IPS DF 4.7 (cell line): Measurements from ENCODE around the gene SLC36A3.
"Not testable (repeated sequence)": the region's sequence is repeated elsewhere in the genome, so short reads cannot be mapped to it uniquely, and the experiment has no call there.

Experiments
- DNase-seq: peaks from one replicate; pipeline ENCODE4 v3.0.0-alpha.2; 2013; ENCODE audit warnings: low spot score; ENCODE audit errors: extremely low read depth

Gene SLC36A3

DNA sequence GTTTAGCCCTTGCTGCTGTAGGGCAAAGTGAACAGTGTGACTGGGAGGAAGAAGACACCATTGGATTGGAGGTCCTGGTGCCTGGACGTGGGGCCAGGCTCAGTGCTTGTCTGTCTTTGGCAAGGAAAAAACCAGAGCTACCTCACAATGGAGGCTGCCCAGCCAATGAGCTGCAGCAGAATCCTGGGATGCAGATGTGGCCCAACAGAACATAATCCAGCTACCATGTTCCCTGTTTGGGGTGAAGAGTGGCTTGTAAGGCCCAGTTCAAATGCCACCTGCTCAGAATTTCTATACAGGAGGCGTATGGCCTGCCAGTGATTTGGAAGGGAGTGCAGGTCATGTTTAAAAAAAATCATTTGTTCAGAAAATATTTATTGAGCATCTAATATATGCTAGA lies at the start of gene SLC36A3:
Gene SLC36A3 (minus strand): TSS at position 101 of the 400 bp plus-strand sequence. CDS start 412 bp downstream, outside the sequence.
- DNase-seq = no peak

DNA sequence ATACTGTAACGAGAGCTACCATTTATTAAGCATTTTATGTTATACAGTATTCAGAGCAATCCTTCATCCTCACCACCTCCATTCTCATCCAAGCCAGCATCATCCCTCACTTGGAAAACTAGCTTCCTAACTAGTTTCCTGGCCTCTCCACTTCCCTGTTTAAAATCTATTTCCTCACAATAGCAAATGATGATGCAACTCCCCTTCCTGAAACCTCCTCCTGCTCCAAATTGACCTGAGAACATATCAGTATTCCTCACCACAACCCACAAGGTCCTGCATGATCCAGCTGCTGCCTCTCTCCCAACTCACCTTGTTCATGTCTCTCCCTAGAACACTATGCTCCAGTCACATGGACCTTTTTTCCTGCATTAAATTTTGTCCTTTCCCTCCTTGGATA lies 48.1 kb upstream of the SLC36A3 start:
- no peak for DNase-seq

DNA sequence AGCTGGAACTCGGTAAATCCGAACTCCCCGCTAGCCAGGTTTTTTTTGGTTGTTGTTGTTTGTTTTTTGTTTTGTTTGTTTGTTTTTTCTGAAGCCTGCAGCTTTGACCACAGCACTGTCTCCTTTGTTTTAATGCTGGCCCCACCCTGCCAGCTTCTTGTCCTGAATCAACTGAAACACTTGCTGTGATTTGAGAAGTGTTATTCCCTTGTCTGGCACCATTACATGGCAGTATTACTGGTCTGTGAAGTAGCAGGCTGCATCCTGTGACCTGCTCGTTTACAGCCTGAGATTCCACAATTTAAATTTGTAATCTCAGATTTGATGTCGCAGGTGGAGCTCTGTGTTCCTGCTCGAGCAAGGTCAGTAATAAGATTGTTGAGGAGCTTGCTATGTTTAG lies 45.2 kb upstream of the SLC36A3 start:
- no peak for DNase-seq

DNA sequence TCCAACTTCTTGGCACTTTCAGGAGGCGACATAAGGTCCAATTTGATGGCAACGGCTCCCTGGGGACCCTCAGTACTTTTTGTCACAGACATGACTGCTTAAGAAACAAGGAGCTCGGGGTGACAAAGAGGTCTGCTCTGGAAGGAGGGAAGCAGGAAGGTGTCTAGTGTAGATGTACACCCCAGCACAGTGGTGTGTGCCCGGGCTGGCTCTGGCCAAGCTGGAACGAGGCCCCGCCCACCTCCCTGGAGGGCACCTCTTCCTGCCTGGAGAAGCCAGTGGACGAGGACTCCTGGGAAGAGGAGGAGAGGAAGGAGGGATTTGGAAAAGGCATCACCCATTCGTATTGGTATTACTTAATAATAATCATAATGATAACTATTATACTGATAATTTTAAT lies 43.8 kb upstream of the SLC36A3 start, which contains the start of gene SLC36A2:
Gene SLC36A2 (minus strand): TSS at position 191 of the 400 bp plus-strand sequence. CDS start 99 bp downstream, at position 92.
- no peak for DNase-seq

DNA sequence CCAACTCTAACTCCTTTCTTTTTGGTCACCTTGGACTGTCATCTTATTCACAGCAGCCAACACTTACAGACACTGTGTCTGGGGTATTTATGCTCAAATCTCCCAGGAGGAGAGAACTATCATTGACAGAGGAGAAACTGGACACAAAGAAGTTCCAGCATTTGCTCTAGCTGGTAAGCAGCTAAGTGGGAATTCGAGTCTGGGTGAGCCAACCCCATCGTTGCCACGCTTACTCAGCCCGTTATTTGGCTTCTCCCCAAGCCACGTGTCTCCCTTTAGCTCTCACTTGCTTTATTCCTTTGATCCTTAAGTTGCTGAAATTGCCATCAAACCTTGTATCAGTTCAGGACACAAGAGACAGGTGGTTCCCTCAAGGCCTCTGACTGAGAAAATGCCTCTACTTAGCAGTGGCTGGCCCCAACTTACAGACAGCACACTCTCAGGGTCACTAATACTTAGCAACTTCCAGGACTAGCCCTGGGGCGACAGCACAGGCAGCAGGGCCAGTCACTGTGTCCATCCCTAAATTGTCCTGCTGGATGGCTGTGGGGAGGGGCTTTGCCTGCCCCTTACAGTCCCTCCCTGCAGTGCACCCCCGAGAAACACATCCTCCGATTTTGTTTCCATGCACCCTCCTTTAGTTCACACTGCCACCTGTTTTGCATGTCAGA lies 42.4 kb upstream of the SLC36A3 start:
- DNase-seq = no peak

DNA sequence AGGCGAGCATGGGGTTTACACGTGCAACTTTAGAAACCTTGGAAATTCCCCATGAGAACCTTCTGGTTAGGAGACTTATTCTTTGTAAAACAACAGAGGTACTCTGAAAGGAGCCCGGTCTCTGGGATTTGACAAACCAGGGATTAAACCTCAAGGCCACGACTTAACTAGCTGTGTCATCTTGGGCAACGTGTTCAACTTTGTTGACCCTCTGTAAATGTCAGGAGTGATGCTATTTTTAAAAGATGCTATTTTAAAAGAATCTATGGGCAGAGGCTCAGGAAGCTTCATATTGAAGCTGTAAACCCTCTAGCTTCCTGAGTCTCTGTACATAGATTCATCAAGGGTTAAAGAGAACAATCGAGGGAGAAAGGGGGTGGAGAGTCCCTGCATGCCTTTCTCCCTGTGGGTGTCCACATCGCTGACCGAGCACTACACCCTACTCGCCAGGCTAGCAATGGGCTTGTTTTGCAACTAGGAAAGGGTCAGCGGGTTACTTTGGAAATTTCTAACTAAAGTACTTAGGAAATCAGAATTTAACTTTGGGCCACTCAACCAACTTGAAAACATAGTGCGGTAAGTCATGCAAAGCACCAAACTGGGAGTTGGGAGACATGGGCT lies 41.7 kb upstream of the SLC36A3 start:
- DNase-seq = no peak

DNA sequence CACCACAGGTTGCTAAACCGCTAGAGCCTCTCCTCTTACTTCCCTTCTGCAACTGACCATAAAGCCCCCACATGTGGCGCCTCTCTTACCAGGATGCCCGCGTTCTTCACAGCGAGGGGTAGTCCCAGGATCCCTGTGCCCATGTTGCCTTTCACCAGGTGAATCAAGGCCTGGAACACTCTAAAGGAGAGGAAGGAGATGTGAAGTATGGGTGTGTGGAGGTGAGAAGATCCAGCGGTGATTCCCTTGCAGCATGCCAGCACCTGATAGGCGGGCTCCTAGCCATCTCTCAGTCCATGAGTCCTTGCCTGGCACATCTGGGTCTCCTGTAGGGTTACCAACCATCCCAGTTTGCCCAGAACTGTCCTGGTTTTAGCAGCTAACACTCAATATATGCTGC lies 40.5 kb upstream of the SLC36A3 start:
- DNase-seq = no peak

DNA sequence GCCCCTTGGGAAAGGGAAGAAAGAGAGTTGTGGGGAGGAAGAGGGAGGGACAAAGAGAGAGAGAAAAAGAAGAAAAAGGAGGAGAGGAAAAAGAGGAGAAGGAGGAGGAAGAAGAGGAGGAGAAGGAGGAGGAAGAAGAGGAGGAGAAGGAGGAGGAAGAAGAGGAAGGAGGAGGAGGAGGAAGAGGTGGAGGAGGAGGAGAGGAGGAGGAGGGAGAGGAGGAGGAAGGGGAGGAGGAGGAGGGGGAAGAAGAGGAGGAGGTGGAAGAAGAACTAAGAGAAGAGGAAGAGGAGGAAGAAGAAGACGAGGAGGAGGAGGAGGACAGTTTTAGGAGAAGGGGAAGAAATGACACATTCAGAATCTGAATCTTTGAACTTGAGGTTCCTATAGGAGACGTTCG lies 36.4 kb upstream of the SLC36A3 start:
- no peak for DNase-seq

DNA sequence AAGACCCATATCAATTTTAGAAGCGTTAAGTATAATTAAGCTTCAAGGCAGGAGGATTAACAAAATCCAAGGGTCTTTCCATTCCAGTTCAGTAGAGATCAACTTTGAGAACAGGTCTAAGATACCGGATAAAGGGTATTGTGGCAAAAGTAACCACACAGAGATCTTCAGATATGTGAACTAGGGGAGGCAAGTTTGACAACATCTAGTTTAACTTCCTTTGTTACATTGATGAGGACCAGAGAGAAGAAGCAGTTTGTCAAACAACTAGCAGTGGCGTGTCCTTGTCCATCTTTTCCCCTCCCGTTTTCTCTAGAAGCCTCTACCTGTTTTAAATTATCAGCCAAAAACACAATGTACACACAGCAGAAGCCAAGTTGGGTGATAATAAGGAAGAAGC lies 35.2 kb upstream of the SLC36A3 start:
- no peak for DNase-seq

DNA sequence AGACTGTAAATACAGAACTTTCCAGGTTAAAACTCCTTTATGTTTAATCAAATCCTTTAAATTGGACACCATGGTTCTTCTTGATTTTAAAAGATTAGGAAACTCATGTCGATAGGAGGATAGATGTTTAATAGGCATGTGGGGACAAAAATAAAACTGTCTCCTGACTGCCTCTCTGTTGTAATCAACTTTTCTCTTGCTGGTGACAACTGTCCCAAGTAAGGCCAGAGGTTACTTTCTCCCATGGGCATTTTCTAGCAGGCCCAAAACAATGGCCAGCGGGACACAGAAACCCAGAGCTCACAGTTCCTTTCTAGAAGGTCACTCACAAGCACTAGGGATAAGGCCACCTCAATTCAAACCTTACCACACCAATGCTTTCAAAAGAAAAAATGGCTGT lies 29.3 kb upstream of the SLC36A3 start:
- no peak for DNase-seq

DNA sequence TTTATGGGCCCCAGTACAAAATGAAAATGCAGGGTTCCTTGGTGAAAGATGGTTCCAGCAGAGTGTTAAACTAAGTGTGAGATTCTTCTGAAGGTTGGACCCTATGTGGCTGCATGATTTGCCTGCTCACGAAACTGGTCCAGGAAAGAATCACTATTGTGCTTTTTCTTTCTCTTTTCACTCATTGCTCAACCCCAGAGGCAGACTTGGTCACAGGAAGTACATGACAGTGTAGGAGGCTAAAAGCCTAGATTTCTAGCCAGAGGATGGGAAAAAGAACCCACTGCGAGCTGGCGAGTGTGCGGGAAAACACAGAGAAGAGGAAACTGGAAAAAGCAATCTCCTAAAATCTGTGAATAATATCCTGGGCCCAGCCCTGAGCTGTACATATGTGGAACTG lies 25.2 kb upstream of the SLC36A3 start:
- DNase-seq = no peak

DNA sequence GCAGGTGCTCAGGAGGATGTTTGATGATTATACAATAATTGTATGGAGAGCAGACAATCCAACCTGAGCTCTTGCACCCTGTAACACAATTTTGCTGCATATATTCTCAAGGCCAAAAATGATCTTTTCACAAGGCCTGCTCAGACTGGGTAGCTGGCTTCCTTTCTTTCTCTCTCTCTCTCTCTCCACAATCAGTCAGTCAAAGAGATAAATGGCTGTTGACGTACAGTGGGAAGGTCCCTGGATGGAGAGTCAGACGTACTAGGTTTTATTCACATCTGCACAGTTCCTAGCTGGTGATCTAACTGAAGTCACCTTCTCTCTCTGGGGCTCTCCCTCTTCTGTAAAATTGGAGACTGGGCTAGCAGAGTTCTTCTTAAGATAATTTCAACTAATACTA lies 24.0 kb upstream of the SLC36A3 start:
- no peak for DNase-seq

DNA sequence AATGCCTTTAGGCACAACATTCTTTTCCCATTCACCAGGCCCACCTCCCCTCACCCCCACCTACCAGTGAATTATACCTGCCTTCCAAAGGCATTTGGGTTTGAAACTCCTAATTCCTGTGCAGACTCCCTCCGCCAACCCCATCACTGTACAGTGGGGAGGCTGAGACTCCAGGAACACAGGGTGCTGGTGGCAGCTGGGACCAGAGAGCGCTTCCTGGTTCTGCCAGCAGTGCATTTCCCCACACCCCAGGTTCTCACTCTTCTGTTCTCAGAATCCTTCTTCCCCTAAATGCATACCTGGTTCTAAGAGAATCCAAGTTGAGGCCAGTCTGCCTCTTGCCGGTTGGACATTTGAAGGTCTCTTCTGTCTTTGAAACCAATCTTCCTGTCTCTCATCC lies 22.7 kb upstream of the SLC36A3 start:
- DNase-seq = no peak

DNA sequence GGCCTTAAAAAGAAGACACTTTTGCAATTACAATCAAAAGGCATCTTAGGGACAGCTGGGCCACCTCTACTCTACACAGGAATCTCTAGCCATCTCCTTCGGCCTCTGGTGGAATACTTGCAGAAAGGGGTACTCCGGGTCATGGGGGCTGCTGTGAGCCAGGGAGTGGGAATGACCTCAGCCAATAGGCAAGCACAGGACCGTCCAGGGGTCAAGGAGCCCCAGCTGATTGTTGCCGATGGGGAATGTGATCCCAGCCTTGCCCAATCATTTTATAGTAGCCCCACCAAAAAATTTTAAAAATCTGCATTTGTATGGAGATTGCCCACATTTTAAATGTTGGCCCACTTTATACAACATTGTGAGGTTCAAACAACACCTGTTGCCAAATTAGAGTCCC lies 16.9 kb upstream of the SLC36A3 start:
- no peak for DNase-seq

DNA sequence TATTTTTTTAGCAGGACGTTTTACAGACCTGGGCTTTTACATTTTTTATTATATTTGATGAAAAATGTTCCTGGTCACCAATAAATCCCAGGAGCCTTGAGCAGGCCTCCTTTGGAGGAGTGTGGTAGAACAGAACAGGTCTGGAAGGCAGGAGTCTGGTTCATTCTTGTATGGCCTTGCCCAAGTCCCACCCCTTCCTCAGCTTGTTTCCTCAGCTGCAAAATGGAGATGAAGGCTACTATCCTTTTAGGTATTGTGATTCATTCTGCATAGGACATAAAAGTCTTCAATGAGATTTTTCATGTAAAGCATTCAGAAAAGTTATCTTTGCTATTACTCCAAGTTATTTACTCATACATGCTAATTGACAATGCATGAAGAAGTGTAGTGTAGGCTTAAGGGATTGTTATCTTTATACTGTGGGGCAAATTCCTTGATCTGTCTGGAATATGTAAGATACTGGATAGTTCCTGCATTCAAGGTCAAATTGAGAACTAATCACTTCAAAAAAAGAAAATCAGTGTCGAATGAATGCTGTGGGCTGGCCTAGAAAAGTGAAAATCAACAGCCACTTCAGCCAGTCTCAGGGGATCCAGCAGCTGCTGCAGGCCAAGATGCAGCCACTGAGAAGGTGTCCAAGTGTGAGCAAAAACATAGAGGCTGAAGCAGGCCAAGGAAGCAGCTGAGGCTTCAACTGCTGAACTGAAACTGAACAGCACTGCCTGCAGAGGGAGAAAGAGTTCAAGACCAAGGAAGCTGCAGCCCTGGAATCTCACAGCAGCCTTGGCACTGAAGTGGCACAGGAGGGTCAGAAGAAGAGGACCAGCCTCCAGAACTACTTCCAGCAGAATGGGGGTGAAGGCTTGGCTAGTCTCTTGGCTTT lies 15.5 kb upstream of the SLC36A3 start:
- DNase-seq = no peak

DNA sequence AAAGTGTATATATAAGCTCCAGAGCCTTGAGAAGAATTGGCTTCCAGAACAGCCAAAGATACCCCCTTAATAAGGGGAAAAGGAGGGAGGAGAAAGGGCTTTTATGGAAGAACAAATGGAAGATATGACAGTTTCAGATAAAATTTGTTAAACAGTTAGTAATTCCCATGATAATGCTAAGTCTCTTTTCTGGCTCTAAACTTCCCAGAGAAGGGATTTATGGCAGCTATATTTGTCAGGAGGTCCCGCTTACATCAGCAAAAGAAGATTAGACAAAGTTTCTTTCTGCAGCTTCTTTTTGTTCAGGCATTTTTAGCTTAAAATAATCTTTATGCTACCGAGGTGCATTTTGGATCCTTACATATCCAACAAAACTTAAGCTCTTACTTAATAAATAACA lies 14.3 kb upstream of the SLC36A3 start:
- DNase-seq = no peak

DNA sequence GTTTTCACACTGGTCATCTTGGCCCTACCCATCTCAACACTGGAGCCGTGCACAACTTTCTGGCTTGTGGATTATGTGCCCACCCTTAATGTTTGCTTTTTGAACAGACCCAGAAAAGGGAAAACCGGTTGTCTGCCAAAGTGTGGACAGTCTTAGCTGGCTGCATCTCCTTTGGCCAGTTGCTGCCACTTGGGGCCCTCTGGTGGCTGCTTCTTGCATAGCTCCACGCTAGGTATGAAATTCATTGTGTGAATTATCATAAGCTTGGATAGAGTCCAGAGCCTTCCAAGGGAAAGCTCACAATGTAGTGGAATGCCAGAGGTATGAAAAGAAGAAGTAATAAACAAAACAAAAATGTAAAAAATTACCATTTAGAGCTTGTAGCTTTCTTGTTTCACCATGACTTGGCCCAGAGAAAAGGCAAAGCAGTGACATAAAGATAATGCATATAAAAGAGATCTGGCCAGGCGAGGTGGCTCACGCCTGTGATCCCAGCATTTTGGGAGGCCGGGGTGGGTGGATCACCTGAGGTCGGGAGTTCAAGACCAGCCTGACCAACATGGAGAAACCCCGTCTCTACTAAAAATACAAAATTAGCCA lies 12.5 kb upstream of the SLC36A3 start:
- no peak for DNase-seq

DNA sequence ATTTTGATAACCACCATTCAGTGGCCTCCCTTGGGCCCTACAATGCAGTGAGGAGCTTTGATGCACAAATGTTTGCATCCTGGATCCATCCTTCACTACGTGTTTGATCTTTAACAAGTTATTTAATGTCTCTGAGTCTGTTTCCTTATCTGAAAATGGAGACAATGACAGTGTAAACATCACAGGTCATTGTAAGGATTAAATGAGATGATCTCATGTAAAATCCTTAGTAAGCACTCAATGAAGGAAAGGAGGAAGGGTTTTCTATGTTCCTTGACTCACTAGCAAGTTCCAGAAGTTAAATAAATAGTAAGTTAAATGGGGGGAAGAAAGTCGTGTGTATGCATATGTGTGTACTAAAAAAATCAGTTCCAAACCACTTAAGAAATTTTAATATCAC lies 9.8 kb upstream of the SLC36A3 start:
- DNase-seq = no peak

DNA sequence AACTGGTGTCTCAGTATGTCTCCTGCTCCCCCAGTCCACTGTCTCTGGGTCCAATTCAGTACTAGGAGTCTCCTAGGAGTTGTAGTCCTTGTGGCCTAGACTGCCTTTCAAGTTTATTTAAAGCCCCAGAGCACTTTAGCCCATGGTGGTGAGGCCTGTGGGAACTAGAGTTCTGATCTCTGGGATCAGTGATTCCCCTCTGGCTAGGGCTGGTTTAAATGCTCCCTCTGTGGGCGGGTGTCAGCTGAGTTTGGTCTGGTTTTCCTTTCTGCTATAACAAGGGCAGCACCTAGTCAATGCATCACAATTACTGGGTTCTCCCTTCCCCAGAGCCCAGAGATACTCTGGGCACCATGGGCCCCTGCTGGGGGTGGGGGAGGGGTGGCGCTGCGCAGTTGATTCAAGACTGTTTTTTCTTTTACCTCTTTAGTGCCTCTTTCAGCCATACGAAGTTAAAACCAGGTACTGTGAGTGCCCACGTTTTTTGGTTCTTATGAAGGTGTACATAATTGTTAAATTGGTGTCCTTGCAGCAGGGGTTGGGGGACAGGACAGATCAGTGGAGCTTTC lies 9.3 kb upstream of the SLC36A3 start:
- DNase-seq = no peak

DNA sequence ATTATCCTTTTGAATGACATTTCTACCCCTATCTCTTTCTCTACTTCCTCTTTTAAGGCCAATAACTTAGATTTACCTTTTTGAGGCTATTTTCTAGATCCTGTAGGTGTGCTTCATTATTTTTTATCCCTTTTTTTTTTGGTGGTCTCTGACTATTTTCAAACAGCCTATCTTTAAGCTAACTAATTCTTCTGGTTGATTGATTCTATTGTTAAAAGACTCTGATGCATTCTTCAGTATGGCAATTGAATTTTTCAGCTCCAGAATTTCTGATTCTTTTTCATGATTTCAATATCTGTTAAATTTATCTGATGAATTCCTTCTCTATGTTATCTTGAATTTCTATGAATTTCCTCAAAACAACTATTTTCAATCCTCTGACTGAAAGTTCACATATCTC lies 7.4 kb upstream of the SLC36A3 start:
- DNase-seq = no peak

DNA sequence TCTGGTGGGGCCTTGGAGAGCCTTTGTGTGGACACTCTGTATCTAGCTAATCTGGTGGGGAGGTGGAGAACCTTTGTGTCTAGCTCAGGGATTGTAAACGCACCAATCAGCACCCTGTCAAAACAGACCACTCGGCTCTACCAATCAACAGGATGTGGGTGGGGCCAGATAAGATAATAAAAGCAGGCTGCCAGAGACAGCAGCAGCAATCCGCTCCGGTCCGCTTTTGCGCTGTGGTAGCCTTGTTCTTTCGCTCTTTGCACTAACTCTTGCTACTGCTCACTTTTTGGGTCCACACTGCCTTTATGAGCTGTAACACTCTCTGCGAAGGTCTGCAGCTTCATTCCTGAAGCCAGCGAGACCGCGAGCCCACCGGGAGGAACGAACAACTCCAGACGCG lies 6.3 kb upstream of the SLC36A3 start:
- DNase-seq = not testable (repeated sequence)

DNA sequence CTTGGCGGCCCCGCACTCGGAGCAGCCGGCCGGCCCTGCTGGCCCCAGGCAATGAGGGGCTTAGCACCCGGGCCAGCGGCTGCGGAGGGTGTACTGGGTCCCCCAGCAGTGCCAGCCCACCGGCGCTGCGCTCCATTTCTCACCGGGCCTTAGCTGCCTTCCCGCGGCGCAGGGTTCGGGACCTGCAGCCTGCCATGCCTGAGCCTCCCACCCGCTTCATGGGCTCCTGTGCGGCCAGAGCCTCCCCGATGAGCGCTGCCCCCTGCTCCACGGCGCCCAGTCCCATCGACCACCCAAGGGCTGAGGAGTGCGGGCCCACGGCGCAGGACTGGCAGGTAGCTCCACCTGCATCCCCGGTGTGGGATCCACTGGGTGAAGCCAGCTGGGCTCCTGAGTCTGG lies 5.7 kb upstream of the SLC36A3 start:
- not testable (repeated sequence) for DNase-seq
